Esophagus mucosa (tissue), 1 donor: Measurements from ENCODE around the gene GOLGA3. TPM values are rescaled to one million over a fixed set of nuclear protein-coding genes. Genes with fewer than 3 reads are reported as not detected.
A peak's percentile ranks its signal among the peaks of the same experiment; 100 is the strongest.
"Not testable (repeated sequence)": the region's sequence is repeated elsewhere in the genome, so short reads cannot be mapped to it uniquely, and the experiment has no call there.

Source experiments
- ATAC-seq: fragments of 200-7000 bp; cut with Tn5 transposase; one replicate; pipeline ENCODE4 v1.9.1; 2020
- total RNA-seq: library from RNA; stranded (reverse); gene quantifications from one replicate; pipeline ENCODE4 v1.2.4, GENCODE V29; 2023
- donor health status: DM: yes; HTN: yes; CAD: no.

Gene GOLGA3, protein sequence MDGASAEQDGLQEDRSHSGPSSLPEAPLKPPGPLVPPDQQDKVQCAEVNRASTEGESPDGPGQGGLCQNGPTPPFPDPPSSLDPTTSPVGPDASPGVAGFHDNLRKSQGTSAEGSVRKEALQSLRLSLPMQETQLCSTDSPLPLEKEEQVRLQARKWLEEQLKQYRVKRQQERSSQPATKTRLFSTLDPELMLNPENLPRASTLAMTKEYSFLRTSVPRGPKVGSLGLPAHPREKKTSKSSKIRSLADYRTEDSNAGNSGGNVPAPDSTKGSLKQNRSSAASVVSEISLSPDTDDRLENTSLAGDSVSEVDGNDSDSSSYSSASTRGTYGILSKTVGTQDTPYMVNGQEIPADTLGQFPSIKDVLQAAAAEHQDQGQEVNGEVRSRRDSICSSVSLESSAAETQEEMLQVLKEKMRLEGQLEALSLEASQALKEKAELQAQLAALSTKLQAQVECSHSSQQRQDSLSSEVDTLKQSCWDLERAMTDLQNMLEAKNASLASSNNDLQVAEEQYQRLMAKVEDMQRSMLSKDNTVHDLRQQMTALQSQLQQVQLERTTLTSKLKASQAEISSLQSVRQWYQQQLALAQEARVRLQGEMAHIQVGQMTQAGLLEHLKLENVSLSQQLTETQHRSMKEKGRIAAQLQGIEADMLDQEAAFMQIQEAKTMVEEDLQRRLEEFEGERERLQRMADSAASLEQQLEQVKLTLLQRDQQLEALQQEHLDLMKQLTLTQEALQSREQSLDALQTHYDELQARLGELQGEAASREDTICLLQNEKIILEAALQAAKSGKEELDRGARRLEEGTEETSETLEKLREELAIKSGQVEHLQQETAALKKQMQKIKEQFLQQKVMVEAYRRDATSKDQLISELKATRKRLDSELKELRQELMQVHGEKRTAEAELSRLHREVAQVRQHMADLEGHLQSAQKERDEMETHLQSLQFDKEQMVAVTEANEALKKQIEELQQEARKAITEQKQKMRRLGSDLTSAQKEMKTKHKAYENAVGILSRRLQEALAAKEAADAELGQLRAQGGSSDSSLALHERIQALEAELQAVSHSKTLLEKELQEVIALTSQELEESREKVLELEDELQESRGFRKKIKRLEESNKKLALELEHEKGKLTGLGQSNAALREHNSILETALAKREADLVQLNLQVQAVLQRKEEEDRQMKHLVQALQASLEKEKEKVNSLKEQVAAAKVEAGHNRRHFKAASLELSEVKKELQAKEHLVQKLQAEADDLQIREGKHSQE (N-terminal part only)
- 31.2 TPM for total RNA-seq

DNA sequence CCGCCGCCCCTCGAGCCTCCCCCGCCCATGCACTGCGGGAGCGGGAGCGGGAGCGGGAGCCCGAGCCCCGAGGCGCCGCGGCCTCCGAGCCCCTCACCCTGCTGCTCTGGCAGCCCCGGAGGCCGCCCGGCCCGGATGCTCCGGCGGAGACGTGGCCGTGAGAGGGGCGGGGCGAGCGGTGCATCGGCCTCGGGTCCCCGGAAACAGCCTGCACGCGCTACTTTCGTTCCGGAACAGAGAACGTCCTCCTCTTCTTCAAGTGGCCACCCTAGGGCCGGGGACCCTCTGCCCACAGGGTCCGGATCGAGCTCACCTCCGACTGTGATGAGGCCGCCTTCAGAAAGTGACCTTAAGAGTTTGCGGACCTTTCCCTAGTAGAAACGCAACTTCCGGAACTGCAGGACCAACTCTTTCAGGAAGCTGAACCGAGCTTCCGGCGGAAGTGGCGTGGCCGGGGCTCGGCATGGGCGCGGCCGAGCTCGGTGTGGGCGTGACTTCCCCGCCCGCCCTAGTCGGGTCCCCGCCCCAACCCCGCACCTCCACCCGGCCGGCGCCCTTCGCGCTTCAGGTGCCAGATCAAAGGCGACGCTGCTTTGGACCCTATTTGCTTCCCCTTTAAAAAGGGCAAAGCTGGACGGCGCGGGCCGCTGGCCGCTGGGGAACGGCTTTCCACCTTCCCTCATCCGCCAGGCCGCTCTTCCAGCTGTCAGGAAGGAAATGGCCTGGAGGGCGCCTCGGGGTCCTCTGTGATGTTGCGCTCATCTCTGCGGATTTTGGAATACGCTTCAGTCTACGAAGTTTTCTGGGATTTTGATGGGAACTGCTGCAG lies at the start of gene GOLGA3:
TSS of gene GOLGA3 (minus strand) at position 164 of the 829 bp plus-strand sequence. CDS start 6,741 bp downstream, outside the sequence.
- peak; percentile 93 for ATAC-seq

DNA sequence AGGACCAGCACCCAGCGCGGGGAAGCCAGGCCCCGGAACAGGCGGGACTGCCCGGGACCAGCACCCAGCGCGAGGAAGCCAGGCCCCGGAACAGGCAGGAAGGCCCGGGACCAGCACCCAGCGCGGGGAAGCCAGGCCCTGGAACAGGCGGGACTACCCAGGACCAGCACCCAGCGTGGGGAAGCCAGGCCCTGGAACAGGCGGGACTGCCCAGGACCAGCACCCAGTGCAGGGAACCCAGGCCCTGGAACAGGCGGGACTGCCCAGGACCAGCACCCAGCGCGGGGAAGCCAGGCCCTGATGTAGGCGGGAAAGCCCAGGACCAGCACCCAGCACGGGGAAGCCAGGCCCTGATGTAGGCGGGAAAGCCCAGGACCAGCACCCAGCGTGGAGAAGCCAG lies 46.0 kb upstream of the GOLGA3 start:
- ATAC-seq, result not testable (repeated sequence)

DNA sequence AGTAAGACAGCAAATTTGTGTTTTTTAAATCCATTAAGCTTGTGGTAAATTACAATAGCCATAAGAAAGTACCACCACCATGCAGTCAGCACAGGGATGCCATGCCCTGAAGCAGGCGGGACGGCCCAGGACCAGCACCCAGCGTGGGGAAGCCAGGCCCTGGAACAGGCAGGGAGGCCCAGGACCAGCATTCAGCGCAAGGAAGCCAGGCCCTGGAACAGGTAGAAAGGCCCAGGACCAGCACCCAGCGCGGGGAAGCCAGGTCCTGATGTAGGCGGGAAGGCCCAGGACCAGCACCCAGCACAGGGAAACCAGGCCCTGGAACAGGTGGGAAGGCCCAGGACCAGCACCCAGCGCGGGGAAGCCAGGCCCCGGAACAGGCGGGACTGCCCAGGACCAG lies 45.5 kb upstream of the GOLGA3 start:
- no peak for ATAC-seq

DNA sequence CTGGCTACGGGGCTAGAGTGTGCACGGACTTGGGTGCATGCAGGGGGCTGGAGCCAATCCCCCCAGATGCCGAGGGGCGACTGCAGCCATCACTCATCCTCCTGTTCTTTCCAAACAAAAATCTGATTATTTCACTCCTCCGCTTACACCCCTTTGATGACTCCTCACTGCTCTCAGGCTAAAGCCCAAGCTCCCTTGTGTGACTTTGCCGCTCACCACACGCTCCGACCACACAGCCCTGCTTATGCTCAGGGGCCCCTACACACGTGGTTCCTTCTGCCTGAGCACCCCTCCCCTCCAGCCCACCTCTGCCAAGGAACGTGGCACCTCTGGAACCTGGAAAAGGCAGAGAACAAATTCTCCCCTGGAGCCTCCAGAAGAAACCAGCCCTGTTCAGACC lies 45.1 kb upstream of the GOLGA3 start:
- no peak for ATAC-seq

DNA sequence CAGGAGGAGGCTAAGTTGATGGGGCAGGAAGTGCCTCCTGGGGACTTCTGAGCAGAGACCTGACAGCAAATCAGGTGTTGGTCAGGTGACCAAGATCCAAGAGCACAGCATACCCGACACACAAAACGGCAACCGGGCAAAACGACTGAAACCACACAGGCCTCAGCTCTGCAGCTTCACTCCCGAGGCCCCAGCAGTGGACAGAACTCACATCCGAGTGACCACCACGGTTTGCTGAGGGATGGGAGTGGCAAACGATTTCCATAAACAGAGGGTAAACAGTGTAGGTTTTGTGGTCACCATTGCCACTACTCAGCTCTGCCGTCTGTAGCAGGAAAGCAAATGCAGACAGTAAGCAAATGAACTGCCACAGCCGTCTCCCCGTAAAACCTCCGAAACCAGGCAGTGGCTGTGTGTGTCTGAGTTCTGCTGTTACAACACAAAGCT lies 44.3 kb upstream of the GOLGA3 start:
- no peak for ATAC-seq

DNA sequence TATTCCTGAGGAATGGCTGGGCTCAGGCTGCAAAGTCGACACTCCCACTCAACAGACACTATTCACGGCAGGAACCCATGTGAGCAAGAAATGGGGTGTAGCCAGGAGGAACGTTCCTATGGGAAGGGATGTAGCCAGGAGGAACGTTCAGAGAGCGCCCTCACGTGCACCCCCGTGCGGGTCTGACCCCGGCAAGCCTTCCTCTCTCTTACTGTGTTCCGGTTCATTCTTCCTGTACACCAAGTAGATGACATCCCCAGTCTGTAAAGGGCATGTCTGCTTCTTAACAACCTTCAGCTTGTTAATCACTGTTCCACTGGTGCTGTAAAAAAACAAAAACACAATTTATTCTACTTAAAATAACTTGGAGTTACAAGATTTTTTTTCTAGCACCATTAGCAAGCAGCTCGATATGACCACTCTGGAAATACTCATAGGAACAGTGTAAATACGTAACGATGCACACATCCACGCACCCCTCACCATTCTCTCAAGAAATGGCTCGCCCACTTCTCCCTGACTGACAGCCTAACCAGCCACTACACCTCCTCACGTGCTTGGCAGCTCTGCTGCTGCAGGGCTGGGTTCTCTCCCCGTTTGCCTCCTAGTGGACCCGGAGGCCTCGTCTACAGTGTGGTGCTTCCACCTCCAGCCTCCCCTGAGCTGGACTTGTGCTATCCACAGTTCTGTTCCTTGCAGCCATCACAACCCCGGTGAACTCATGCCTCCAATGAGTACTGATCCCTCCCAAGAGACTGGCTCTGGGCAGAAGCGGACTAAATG lies 43.6 kb upstream of the GOLGA3 start:
- ATAC-seq, result no peak

DNA sequence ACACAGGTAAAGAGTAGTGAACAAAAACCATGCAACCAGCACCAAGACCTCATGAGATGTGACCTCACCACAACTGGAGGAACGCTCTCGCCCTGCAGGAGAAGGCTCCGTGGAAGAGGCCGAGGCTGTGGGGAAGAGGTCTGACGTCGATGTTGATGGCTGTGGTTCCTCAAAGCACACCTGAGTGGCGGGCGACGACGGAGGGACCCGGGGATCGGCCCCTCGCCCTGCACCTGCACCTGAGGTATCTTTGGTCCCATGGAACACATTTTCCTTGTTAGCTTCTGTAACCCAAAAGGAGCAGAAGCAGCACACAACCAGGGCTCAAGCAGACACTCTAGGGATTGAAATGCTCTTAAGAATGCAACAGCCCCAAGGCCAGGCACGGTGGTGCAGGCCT lies 40.9 kb upstream of the GOLGA3 start:
- ATAC-seq, result no peak

DNA sequence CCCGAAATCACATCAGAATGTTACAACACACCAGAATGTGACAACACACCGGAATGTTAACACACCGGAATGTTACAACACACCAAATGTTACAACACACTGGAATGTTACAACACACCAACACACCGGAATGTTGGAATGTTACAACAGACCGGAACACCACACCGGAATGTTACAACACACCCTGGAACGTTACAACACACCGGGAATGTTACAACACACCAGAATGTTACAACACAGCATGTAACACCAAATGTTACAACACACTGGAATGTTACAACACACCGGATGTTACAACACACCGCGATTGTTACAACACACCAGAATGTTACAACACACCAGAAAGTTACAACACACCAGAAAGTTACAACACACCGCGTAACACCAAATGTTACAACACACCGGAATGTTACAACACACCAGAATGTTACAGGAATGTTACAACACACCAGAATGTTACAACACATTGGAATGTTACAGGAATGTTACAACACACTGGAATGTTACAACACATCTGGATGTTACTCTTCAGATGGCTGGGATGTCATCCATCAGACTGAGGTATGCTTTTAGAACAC lies 37.7 kb upstream of the GOLGA3 start:
- peak; percentile 70 for ATAC-seq

DNA sequence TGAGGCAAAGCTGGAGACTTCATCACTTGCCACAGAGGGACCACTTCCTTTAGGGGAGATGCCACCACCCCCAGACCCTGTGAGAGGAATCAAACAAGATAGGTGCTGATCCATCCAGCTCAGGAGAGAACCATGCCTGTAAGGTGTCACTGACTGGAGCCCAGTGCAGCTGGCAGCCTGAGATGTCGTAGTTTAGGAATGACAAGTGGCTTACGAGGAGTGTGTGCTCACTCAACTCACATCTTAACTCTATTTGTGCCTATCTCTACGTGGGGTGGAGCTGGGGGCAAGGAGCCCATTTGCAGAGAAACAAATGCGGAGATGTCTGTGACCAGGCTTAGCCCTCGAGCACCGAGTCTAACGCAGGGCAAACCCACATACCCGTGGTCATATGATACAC lies 32.9 kb upstream of the GOLGA3 start:
- no peak for ATAC-seq

DNA sequence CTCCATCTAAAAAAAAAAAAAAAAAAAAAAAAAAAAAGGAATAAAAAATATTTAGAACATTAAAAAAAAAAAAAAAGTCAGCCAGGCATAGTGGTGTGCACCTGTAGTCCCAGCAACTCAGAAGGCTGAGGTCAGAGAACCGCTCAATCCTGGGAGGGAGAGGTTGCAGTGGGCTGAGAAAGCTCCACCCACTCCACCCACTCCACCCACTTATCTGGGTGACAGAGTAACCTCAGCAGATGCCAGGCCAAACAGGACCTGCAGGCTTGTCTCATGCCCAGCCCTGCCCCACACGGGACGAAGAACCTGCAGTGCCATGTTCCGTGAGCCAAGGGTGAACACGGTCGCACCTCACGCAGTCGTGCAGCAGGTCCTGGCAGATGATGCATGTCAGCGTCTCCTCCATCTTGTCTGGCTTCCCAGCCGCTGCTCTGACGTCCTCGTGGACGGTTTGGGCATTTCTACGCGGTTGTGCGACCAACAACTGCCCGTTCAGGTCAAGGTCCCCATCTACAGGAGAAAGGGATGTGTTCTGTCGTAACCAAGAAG lies 30.1 kb upstream of the GOLGA3 start:
- peak; percentile 98 for ATAC-seq

DNA sequence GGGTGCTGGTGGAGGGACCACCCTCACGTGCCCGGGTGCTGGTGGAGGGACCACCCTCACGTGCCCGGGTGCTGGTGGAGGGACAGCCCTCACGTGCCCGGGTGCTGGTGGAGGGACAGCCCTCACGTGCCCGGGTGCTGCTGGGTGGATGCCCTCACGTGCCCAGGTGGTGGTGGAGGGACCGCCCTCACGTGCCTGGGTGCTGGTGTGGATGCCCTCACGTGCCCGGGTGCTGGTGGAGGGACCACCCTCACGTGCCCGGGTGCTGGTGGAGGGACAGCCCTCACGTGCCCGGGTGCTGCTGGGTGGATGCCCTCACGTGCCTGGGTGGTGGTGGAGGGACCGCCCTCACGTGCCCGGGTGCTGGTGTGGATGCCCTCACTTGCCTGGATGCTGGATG lies 28.4 kb upstream of the GOLGA3 start:
- ATAC-seq, result not testable (repeated sequence)

DNA sequence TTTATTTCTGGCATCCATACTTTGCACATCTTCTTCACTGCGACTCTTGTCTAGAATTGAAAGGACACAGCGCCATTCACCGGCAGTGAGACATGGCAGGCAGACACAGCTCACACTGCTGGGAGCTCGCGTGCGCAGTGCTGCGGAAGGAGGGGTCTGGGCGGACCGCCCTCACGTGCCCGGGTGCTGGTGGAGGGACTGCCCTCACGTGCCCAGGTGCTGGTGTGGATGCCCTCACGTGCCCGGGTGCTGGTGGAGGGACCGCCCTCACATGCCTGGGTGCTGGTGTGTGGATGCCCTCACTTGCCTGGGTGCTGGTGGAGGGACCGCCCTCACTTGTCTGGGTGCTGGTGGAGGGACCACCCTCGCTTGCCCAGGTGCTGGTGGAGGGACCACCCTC lies 27.9 kb upstream of the GOLGA3 start:
- ATAC-seq, result no peak

DNA sequence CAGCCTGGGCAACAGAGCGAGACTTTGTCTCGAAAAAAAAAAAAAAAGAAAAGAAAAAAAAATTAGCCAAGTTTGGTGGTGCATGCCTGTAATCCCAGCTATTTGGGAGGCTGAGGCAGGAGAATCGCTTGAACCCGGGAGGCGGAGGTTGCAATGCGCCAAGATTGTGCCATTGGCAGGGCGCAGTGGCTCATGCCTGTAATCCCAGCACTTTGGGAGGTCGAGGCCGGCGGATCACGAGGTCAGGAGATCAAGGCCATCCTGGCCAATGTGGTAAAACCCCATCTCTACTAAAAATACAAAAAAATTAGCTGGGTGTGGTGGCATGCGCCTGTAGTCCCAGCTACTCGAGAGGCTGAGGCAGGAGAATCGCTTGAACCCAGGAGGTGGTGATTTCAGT lies 26.5 kb upstream of the GOLGA3 start:
- not testable (repeated sequence) for ATAC-seq

DNA sequence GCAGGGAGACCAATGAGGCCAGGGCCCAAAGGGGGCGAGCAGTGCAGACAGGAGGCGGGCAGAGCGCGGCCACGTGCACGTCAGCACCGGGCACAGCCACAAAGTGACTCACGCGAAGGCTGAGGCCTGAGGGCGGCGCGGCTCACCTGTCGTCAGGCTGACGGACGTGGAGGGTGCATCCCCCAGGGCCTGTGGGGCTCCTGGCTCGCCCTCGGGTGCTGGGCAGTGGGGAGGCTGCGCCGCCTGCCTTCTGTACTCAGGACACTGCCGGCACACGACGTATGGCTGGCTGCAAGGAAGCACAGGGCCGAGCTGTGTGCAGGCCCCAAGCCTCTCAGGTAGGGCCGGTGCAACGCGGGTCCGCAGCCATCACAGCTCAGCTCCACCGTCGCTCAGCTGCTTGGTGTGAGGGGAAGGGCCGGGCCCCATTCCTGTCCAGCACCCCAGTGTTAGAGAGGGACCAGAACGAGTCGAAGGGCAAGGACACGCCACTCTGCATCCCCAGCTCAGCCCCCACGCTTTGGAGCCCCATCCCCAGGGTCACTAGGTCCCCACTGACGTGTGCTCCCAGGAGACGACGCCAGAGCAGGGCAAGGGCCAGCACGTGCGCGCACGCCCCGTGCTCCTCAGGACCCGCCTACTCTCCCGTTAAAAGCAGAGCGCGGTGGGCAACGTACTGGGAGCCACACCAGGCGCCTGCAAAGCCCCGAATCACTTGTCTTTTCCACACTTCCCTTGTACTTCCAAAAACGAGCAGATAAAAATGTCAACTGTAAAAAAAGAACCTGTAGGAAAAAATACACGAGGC lies 24.8 kb upstream of the GOLGA3 start:
- ATAC-seq, result no peak

DNA sequence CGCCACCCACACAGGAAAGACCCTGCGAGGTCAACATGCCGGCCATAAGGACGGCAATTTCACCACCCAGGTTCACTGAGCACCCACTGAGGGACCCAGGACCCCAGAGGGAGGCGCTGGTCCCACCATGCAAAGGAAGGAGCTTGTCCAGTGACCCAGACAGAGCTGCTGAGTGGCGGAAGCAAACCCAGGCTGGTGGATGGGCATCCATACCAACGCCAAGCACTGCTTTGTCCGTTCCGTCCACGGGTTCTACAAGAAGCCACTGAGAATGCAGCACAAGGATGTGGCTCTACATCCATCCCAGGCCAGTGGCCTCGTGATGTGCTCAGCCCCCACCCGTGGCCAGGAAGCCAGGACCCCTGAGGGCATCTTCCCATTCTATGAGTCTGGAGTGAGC lies 23.8 kb upstream of the GOLGA3 start:
- no peak for ATAC-seq

DNA sequence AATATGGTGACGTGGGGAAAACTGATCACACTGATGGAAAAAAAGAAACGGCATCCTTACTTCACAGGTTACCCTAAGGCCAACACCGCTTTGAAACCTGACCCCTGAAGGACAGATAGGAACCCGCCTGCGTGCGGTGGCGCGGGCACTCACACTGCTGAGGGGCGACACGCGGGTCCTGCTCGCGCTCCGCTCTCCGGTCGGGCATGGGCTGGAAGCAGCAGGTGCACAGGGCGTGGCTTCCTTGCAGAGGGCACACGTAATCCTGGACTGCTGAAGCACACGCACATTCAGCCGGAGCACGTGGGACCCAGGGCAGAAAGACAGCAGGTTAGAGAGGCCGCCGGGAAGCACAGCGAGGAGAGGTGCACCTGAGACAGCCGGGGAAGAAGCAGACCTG lies 22.8 kb upstream of the GOLGA3 start:
- ATAC-seq, result no peak

DNA sequence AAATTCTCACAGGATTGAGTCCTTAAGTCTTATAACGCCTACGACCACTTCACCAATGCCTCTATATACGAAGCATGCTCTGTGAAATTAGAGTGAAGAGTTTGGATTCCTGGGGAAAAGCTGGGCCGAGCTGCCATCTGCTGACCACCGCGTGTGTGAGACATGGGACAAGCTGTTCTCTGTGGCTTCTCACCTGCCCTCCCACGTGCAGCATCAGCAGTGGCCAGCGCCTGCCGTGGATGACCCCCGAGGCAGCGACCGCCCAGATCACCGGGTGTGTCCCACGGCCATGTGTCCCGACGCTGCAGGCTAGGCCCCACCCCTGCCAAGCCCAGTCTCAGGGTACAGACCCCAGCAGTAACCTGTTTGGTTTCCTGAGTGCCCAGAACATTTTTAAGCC lies 21.6 kb upstream of the GOLGA3 start:
- ATAC-seq, result no peak

DNA sequence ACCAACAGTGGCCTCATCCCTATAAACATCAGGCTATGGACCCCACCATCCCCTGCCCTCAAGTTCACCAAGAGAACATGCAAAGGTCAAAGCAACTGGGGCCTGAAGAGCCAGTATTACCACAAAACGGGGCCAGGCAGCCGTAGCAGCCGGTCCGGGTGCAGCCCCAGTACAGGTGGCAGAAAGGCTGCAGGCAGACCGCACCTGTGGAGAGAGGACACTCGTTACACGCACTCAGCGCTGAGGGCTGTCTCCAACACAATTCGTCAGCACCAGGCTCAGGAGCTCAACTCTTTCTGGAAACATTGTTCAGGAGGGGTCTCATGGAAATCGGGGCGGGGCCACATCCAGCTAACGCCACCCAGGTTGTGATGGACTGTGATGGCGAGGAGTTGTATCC lies 19.9 kb upstream of the GOLGA3 start:
- no peak for ATAC-seq
